ENCODE data around the gene MEGF6.

MEGF6 gene

GRCh38 chr1:3441880-3442279 lies 169.4 kb downstream of the MEGF6 start:
- no peak overlapping the region for H3K27ac ChIP-seq
- TF ChIP-seq ZFX (IDR thresholded peaks at IDR 0.05; ENCODE audit: borderline replicate concordance) (no peak), CTCF (IDR thresholded peaks at IDR 0.05) (no peak)

GRCh38 chr1:3441410-3441847 lies 169.9 kb downstream of the MEGF6 start:
- no peak overlapping the region for H3K27ac ChIP-seq
- TF ChIP-seq CTCF (IDR thresholded peaks at IDR 0.05): no peak
- no peak for TF ChIP-seq ZFX (IDR thresholded peaks at IDR 0.05; ENCODE audit: borderline replicate concordance)

- no peak for TF ChIP-seq ZFX (IDR thresholded peaks at IDR 0.05; ENCODE audit: borderline replicate concordance)
- no peak for TF ChIP-seq CTCF (IDR thresholded peaks at IDR 0.05)
- H3K27ac ChIP-seq: no peak overlapping the region
Observed at GRCh38 chr1:3440711-3441409, 170.4 kb downstream of the MEGF6 start.

- TF ChIP-seq CTCF (IDR thresholded peaks at IDR 0.05): no peak
- TF ChIP-seq ZFX (IDR thresholded peaks at IDR 0.05; ENCODE audit: borderline replicate concordance): no peak
- no peak overlapping the region for H3K27ac ChIP-seq
Observed at GRCh38 chr1:3440300-3440681, 171.0 kb downstream of the MEGF6 start.
